ENCODE data around the gene PARD3B.

GRCh38 chr2:205273627-205274026 lies 728.4 kb downstream of the PARD3B start:
- TF ChIP-seq, protein P1, sequence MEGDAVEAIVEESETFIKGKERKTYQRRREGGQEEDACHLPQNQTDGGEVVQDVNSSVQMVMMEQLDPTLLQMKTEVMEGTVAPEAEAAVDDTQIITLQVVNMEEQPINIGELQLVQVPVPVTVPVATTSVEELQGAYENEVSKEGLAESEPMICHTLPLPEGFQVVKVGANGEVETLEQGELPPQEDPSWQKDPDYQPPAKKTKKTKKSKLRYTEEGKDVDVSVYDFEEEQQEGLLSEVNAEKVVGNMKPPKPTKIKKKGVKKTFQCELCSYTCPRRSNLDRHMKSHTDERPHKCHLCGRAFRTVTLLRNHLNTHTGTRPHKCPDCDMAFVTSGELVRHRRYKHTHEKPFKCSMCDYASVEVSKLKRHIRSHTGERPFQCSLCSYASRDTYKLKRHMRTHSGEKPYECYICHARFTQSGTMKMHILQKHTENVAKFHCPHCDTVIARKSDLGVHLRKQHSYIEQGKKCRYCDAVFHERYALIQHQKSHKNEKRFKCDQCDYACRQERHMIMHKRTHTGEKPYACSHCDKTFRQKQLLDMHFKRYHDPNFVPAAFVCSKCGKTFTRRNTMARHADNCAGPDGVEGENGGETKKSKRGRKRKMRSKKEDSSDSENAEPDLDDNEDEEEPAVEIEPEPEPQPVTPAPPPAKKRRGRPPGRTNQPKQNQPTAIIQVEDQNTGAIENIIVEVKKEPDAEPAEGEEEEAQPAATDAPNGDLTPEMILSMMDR (IDR thresholded peaks at IDR 0.05): no peak
- TF ChIP-seq POLR2A (IDR thresholded peaks at IDR 0.05) (no peak), POLR2AphosphoS5 (IDR thresholded peaks at IDR 0.05) (no peak)

Measured in prostate gland (tissue), 2 donors.